A549 (cell line): Measurements from ENCODE around the gene GALNTL6. TPM values are rescaled to one million over a fixed set of nuclear protein-coding genes. Genes with fewer than 3 reads are reported as not detected.
A peak's percentile ranks its signal among the peaks of the same experiment; 100 is the strongest.

ENCODE experiments used
- ATAC-seq, 2 experiments: fragments of 200-7000 bp in 1 of 2; fragments of >200 bp in 1 of 2; cut with Nextera tagmentation in 1 of 2; cut with Tn5 transposase in 1 of 2; 3 replicates each; pipeline versions ENCODE4 v1.8.0 to v1.9.1; 2018 to 2020; ENCODE audit warnings: mild to moderate bottlenecking in 1 of 2, moderate library complexity in 1 of 2
- CTCF ChIA-PET: fragments of 300-600 bp; sonication (Branson Sonifier 250); formaldehyde crosslinking; extraction: SDS; loops from one replicate; lab custom pipeline; 2021; ENCODE audit warnings: antibody characterized with exemption, inconsistent platforms; lab: Yijun Ruan, JAX
- POLR2A ChIA-PET: fragments of 350-600 bp; formaldehyde crosslinking; extraction: SDS; loops from one replicate; lab custom pipeline; 2021; ENCODE audit warnings: antibody characterized with exemption, inconsistent platforms; lab: Yijun Ruan, JAX
- DNase-seq, 2 experiments: peaks; one replicate each; pipeline versions ENCODE4 v3.0.0 to v3.0.0-alpha.2; 2011 to 2016; ENCODE audit warnings: low read depth in 1 of 2, low spot score in 1 of 2
- FAIRE-seq: peaks from 2 replicates; lab custom pipeline; 2011; peaks lifted over from hg19 to GRCh38; lab: Jason Lieb, UNC
- H3K27ac ChIP-seq, 2 experiments: fragments of >200 bp; sonication (Bioruptor Twin); formaldehyde crosslinking; 3 replicates each; pipeline ENCODE4 v1.5.1; 2016 to 2017
- H3K4me1 ChIP-seq: fragments of >200 bp; sonication (Bioruptor Twin); formaldehyde crosslinking; 3 replicates; pipeline ENCODE4 v1.6.1; 2016
- H3K4me2 ChIP-seq: fragments of >200 bp; sonication (Bioruptor Twin); formaldehyde crosslinking; 3 replicates; pipeline ENCODE4 v1.6.1; 2016
- H3K4me3 ChIP-seq: fragments of >200 bp; sonication (Bioruptor Twin); formaldehyde crosslinking; 3 replicates; pipeline ENCODE4 v1.5.1; 2016
- H3K9me3 ChIP-seq: fragments of >200 bp; sonication (Bioruptor Twin); formaldehyde crosslinking; 3 replicates; pipeline ENCODE4 v1.6.1; 2016
- CBX8 ChIP-seq: fragments of 200-600 bp; sonication (generic); IDR thresholded peaks from 2 replicates; pipeline ENCODE4 v1.6.1; 2016
- CEBPB ChIP-seq, 2 experiments: fragments of >200 bp in 1 of 2; sonication (Bioruptor Twin) in 1 of 2; formaldehyde crosslinking in 1 of 2; IDR thresholded peaks; 2 replicates each; pipeline ENCODE4 v1.6.1; 2012 to 2016
- CHD2 ChIP-seq: fragments of 150-350 bp; IDR thresholded peaks from 2 replicates; pipeline ENCODE4 v1.6.1; 2014; ENCODE audit warnings: low read length; ENCODE audit not compliant: partially characterized antibody
- CHD4 ChIP-seq: fragments of 200-600 bp; sonication (generic); IDR thresholded peaks from 2 replicates; pipeline ENCODE4 v1.6.1; 2016; ENCODE audit warnings: antibody characterized with exemption, mild to moderate bottlenecking, borderline replicate concordance
- CTCF ChIP-seq: fragments of >200 bp; sonication (Bioruptor Twin); formaldehyde crosslinking; IDR thresholded peaks from 3 replicates; pipeline ENCODE4 v1.5.1; 2016
- E2F6 ChIP-seq: IDR thresholded peaks from 2 replicates; pipeline ENCODE4 v1.6.1; 2012; ENCODE audit warnings: low read depth, borderline replicate concordance
- EP300 ChIP-seq, 2 experiments: fragments of >200 bp; sonication (Bioruptor Twin); formaldehyde crosslinking; IDR thresholded peaks; 2 replicates in 1 of 2; 3 replicates in 1 of 2; pipeline ENCODE4 v1.6.1; 2016 to 2017
- FOXS1 ChIP-seq: fragments of 250-450 bp; sonication (Bioruptor Pico); IDR thresholded peaks from 2 replicates; pipeline ENCODE4 v1.5.0; 2020; ENCODE audit warnings: mild to moderate bottlenecking, moderate library complexity
- GATA3 ChIP-seq: IDR thresholded peaks from 2 replicates; pipeline ENCODE4 v1.6.1; 2012; ENCODE audit warnings: borderline replicate concordance
- HMGXB4 ChIP-seq: fragments of 250-450 bp; sonication (Bioruptor Pico); IDR thresholded peaks from 2 replicates; pipeline ENCODE4 v1.5.0; 2021; ENCODE audit warnings: mild to moderate bottlenecking, moderate library complexity, borderline replicate concordance
- JUN ChIP-seq, 2 experiments: fragments of >200 bp; sonication (Bioruptor Twin); formaldehyde crosslinking; IDR thresholded peaks; 2 replicates in 1 of 2; 3 replicates in 1 of 2; pipeline ENCODE4 v1.6.1; 2016 to 2017
- KDM5A ChIP-seq: fragments of 200-600 bp; sonication (generic); IDR thresholded peaks from 2 replicates; pipeline ENCODE4 v1.6.1; 2016; ENCODE audit warnings: antibody characterized with exemption, mild to moderate bottlenecking
- MAFK ChIP-seq: fragments of 450-650 bp; IDR thresholded peaks from 2 replicates; pipeline ENCODE4 v1.6.1; 2014; ENCODE audit not compliant: partially characterized antibody
- MAX ChIP-seq: IDR thresholded peaks from 2 replicates; pipeline ENCODE4 v1.6.1; 2012
- MYC ChIP-seq: IDR thresholded peaks from 2 replicates; pipeline ENCODE4 v1.6.1; 2012; ENCODE audit warnings: mild to moderate bottlenecking, inconsistent platforms, low read length, improper control_type of control experiment, borderline replicate concordance
- RARB ChIP-seq: fragments of 250-450 bp; sonication (Bioruptor Pico); IDR thresholded peaks from 2 replicates; pipeline ENCODE4 v1.8.0; 2021; ENCODE audit warnings: mild to moderate bottlenecking, moderate library complexity
- RFX5 ChIP-seq: fragments of 450-650 bp; IDR thresholded peaks from 2 replicates; pipeline ENCODE4 v1.7.1; 2014; ENCODE audit warnings: antibody characterized with exemption, mild to moderate bottlenecking, moderate library complexity
- SREBF2 ChIP-seq: fragments of 450-650 bp; IDR thresholded peaks from 2 replicates; pipeline ENCODE4 v1.6.1; 2014; ENCODE audit warnings: mild to moderate bottlenecking, moderate library complexity
- ZC3H11A ChIP-seq: fragments of 450-650 bp; IDR thresholded peaks from 2 replicates; pipeline ENCODE4 v1.6.1; 2014; ENCODE audit warnings: antibody characterized with exemption, mild to moderate bottlenecking
- ZFP36 ChIP-seq: fragments of 450-650 bp; IDR thresholded peaks from 2 replicates; pipeline ENCODE4 v1.6.1; 2014; ENCODE audit warnings: borderline replicate concordance; ENCODE audit not compliant: partially characterized antibody
- WGBS: methylation state at CpG from one replicate; pipeline ENCODE4 v1.1.6; 2017; ENCODE audit errors: missing lambda C conversion rate; 5-methylcytosine and 5-hydroxymethylcytosine counted together
- polyA plus RNA-seq, 4 experiments: library from polyadenylated mRNA; depleted of rRNA in 3 of 4; stranded (reverse); fragments of >200 nt; fragmentation: RNase III in 1 of 4; extraction: RNeasy Plus Mini Kit Qiagen cat#74134 plus additional on column Dnase treatment in 1 of 4; gene quantifications; 2 replicates in 3 of 4; 3 replicates in 1 of 4; pipeline ENCODE4 v1.2.3, GENCODE V29; 2011 to 2017

Gene GALNTL6
- polyA plus RNA-seq, 2 of the 4 experiments (the other 2 are of a cell fraction), result 0.06 to 0.49 TPM

- WGBS, result 69% methylated on average over 7 of the region's 7 CpGs
- no peak for FAIRE-seq
- no peaks in the 10 kb centered on the region for H3K4me1 ChIP-seq
- CTCF ChIA-PET, result no interaction called here
- H3K4me3 ChIP-seq, result no peak overlapping the region
- ATAC-seq, result no peak
- DNase-seq, result no peak
- H3K9me3 ChIP-seq, result no peaks in the 10 kb centered on the region
- no peak overlapping the region for H3K4me2 ChIP-seq
- POLR2A ChIA-PET, result no interaction called here
- TF ChIP-seq ZFP36 (no peak), SREBF2 (no peak), CHD2 (no peak), RARB (CRISPR knock-in tag) (no peak), CBX8 (no peak), E2F6 (no peak), CTCF (no peak), FOXS1 (CRISPR knock-in tag) (no peak), EP300 (IDR thresholded peaks at IDR 0.05) (no peak), RFX5 (no peak), CHD4 (no peak)
- TF ChIP-seq, all 56 proteins: peak for 0
- H3K27ac ChIP-seq, result no peak overlapping the region
These were observed 733.6 kb downstream of the GALNTL6 start for GRCh38 chr4:172546782-172547181.

GRCh38 chr4:172547724-172548123, 734.5 kb downstream of the GALNTL6 start:
- Histone ChIP-seq H3K4me1 (no peaks in the 10 kb centered on the region), H3K27ac (no peak overlapping the region), H3K4me2 (no peak overlapping the region), H3K4me3 (no peak overlapping the region), H3K9me3 (no peaks in the 10 kb centered on the region)
- ChIA-PET CTCF (no interaction called here), POLR2A (no interaction called here)
- ATAC-seq (no peak), DNase-seq (peak in 1 of 2 experiments; percentile 2), FAIRE-seq (no peak)
- TF ChIP-seq HMGXB4 (CRISPR knock-in tag) (no peak), CHD2 (no peak), CEBPB (IDR thresholded peaks at IDR 0.05) (no peak), MYC (no peak), JUN (IDR thresholded peaks at IDR 0.05) (no peak), MAFK (no peak), CBX8 (no peak), MAX (no peak), RARB (CRISPR knock-in tag) (no peak)
- 86% methylated on average over 3 of the region's 3 CpGs for WGBS

GRCh38 chr4:172553216-172553615, 740.0 kb downstream of the GALNTL6 start:
- no peak for FAIRE-seq
- DNase-seq, result no peak
- TF ChIP-seq MAFK, result no peak
- Histone ChIP-seq H3K27ac (no peak overlapping the region), H3K4me2 (no peak overlapping the region), H3K4me1 (no peaks in the 10 kb centered on the region), H3K4me3 (no peak overlapping the region), H3K9me3 (no peaks in the 10 kb centered on the region)
- CTCF ChIA-PET, result no interaction called here
- POLR2A ChIA-PET, result no interaction called here
- 88% methylated on average over 1 of the region's 1 CpG for WGBS
- no peak for ATAC-seq

- ChIA-PET POLR2A (no interaction called here), CTCF (interaction anchor here (0.7 kb wide), 1 partner anchor 76 kb away, joined by 3 read pairs; no protein-coding TSS in a partner anchor)
- TF ChIP-seq GATA3 (no peak), CEBPB (IDR thresholded peaks at IDR 0.05) (peak; percentile 76 to 78; a peak in 3 of 4 replicates), KDM5A (no peak), E2F6 (no peak), ZC3H11A (no peak)
- Histone ChIP-seq H3K27ac (no peak overlapping the region), H3K9me3 (no peaks in the 10 kb centered on the region), H3K4me1 (no peaks in the 10 kb centered on the region), H3K4me3 (no peak overlapping the region), H3K4me2 (no peak overlapping the region)
- DNase-seq, result no peak
- FAIRE-seq, result no peak
- ATAC-seq, result no peak
- 95% methylated on average over 4 of the region's 4 CpGs for WGBS
These were observed 741.4 kb downstream of the GALNTL6 start for GRCh38 chr4:172554588-172554987.
